HepG2 (cell line): Measurements from ENCODE around the gene COL26A1. TPM values are rescaled to one million over a fixed set of nuclear protein-coding genes. Genes with fewer than 3 reads are reported as not detected.
A peak's percentile ranks its signal among the peaks of the same experiment; 100 is the strongest.

Experiments
- ATAD3A ChIP-seq: sonication (generic); formaldehyde crosslinking; IDR thresholded peaks from 2 replicates; pipeline ENCODE4 v1.4.0; 2020; ENCODE audit warnings: missing genetic modification reagents
- CHD4 ChIP-seq: fragments of 200-600 bp; sonication (generic); IDR thresholded peaks from 2 replicates; pipeline ENCODE4 v1.7.0; 2017; ENCODE audit warnings: mild to moderate bottlenecking, low read length, borderline replicate concordance
- EHMT2 ChIP-seq: fragments of 200-600 bp; sonication (generic); IDR thresholded peaks from 2 replicates; pipeline ENCODE4 v1.7.0; 2017; ENCODE audit warnings: antibody characterized with exemption, low read depth, low read length, borderline replicate concordance
- GATAD1 ChIP-seq: IDR thresholded peaks from 2 replicates; pipeline ENCODE4 v1.6.1; 2016; ENCODE audit warnings: missing genetic modification reagents, missing compliant biosample characterization
- HNF4G ChIP-seq, 2 experiments: sonication (generic) in 1 of 2; formaldehyde crosslinking in 1 of 2; IDR thresholded peaks; 2 replicates each; pipeline versions ENCODE4 v1.4.0 to v1.6.1; 2011 to 2020; ENCODE audit warnings: borderline replicate concordance in 2 of 2, low read depth in 2 of 2, mild to moderate bottlenecking in 2 of 2, low read length in 1 of 2, missing genetic modification reagents in 1 of 2, moderate library complexity in 1 of 2
- NONO ChIP-seq, 2 experiments: fragments of 450-650 bp in 1 of 2; sonication (generic) in 1 of 2; formaldehyde crosslinking in 1 of 2; IDR thresholded peaks in 1 of 2; conservative IDR thresholded peaks in 1 of 2; 2 replicates each; pipeline versions ENCODE4 v1.6.1 to v1.8.0; 2017 to 2022; ENCODE audit warnings: mild to moderate bottlenecking in 1 of 2, missing genetic modification reagents in 1 of 2, moderate library complexity in 1 of 2
- RXRA ChIP-seq: sonication (generic); formaldehyde crosslinking; IDR thresholded peaks from 2 replicates; pipeline ENCODE4 v1.5.1; 2020; ENCODE audit warnings: missing genetic modification reagents
- YY1 ChIP-seq: IDR thresholded peaks from 2 replicates; pipeline ENCODE4 v1.6.1; 2011; ENCODE audit warnings: low read length, low read depth, moderate library complexity, mild to moderate bottlenecking; ENCODE audit not compliant: insufficient read depth, insufficient replicate concordance
- ZC3H4 ChIP-seq: sonication (generic); formaldehyde crosslinking; IDR thresholded peaks from 2 replicates; pipeline ENCODE4 v1.4.0; 2020; ENCODE audit warnings: missing genetic modification reagents, borderline replicate concordance
- ZKSCAN8 ChIP-seq: IDR thresholded peaks from 2 replicates; pipeline ENCODE4 v1.6.1; 2016; ENCODE audit warnings: borderline replicate concordance, missing genetic modification reagents, missing compliant biosample characterization
- ZMYM3 ChIP-seq: sonication (generic); formaldehyde crosslinking; IDR thresholded peaks from 2 replicates; pipeline ENCODE4 v1.5.1; 2020; ENCODE audit warnings: mild to moderate bottlenecking, missing genetic modification reagents
- ZSCAN29 ChIP-seq: sonication (generic); formaldehyde crosslinking; conservative IDR thresholded peaks from 2 replicates; pipeline ENCODE4 v1.4.0; 2020; ENCODE audit warnings: mild to moderate bottlenecking, missing genetic modification reagents
- polyA plus RNA-seq, 8 experiments: library from polyadenylated mRNA; depleted of rRNA in 3 of 8; stranded (reverse) in 7 of 8; unstranded in 1 of 8; fragments of >200 nt; fragmentation: Illumina TruSeq in 4 of 8; extraction: Trizol in 4 of 8; gene quantifications; 2 replicates each; pipeline versions ENCODE4 v1.2.1 to v1.2.3, GENCODE V29; 2011 to 2016; ENCODE audit warnings: low read depth in 4 of 8, missing spikeins in 1 of 8, mixed read lengths in 1 of 8; ENCODE audit not compliant: insufficient read depth in 1 of 8
- total RNA-seq, 5 experiments: library from RNA; depleted of rRNA; stranded (reverse); fragments of >200 nt; fragmentation: Illumina TruSeq; extraction: Trizol; gene quantifications; 2 replicates each; pipeline ENCODE4 v1.2.3, GENCODE V29; 2016; ENCODE audit warnings: low read depth in 1 of 5
- TF ChIP-seq, protein P1 (sequence below): IDR thresholded peaks from 2 replicates; pipeline ENCODE4 v1.6.1; 2016; ENCODE audit warnings: missing genetic modification reagents, missing compliant biosample characterization
- TF ChIP-seq, protein P2 (sequence below): sonication (generic); formaldehyde crosslinking; IDR thresholded peaks from 2 replicates; pipeline ENCODE4 v1.5.0; 2020; ENCODE audit warnings: mild to moderate bottlenecking, missing genetic modification reagents
- TF ChIP-seq, protein P3 (sequence below): sonication (generic); formaldehyde crosslinking; IDR thresholded peaks from 2 replicates; pipeline ENCODE4 v1.4.0; 2020; ENCODE audit warnings: mild to moderate bottlenecking, low read depth, missing genetic modification reagents
- TF ChIP-seq, protein P4 (sequence below): sonication (generic); formaldehyde crosslinking; IDR thresholded peaks from 2 replicates; pipeline ENCODE4 v1.5.1; 2020; ENCODE audit warnings: missing genetic modification reagents, mild to moderate bottlenecking, borderline replicate concordance

Gene COL26A1
- total and polyA plus RNA-seq, 2 of the 13 experiments (the other 11 are each of a cell fraction or from before 2014, with no cell fraction given) = 7.8 to 9.2 TPM

DNA sequence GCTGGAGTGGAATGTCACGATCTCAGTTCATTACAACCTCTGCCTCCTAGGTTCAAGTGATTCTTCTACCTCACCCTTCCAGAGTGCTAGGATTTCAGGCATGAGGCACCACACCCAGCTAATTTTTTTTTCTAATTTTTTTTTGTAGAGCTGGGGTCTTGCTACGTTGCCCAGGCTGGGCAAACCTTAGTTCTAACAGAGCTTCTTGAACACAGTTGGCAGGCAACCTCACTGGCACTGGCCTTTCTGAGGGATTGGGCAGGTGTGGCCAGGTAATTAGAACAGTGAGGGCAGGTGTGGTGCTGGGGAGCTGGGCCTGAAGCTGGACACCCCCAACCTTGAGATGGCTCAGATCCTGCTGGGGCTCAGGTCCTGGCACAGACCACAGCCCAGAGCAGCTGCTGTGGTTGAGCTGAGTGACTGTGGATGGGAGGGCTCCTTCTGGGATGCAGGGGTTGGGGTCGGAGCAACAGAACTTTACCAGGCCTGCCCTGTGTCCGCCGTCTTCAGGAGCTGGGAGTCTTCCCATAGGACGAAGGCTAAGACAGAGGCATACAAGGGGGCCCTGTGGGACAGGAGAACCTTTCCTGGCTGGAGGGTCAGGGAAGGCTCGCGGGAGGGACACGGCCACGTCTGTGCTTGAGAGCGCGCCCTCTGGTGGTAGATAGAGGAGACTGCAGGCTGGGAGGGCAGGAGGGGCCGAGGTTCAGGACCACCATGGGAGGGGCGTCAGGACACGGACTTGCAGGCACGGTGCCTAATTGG lies 48.2 kb downstream of the COL26A1 start (continued):
- TF ChIP-seq ZKSCAN8 (CRISPR knock-in tag) = no peak
- no peak for TF ChIP-seq CHD4
- TF ChIP-seq, protein P1, sequence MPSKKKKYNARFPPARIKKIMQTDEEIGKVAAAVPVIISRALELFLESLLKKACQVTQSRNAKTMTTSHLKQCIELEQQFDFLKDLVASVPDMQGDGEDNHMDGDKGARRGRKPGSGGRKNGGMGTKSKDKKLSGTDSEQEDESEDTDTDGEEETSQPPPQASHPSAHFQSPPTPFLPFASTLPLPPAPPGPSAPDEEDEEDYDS = no peak
- TF ChIP-seq, protein P2, sequence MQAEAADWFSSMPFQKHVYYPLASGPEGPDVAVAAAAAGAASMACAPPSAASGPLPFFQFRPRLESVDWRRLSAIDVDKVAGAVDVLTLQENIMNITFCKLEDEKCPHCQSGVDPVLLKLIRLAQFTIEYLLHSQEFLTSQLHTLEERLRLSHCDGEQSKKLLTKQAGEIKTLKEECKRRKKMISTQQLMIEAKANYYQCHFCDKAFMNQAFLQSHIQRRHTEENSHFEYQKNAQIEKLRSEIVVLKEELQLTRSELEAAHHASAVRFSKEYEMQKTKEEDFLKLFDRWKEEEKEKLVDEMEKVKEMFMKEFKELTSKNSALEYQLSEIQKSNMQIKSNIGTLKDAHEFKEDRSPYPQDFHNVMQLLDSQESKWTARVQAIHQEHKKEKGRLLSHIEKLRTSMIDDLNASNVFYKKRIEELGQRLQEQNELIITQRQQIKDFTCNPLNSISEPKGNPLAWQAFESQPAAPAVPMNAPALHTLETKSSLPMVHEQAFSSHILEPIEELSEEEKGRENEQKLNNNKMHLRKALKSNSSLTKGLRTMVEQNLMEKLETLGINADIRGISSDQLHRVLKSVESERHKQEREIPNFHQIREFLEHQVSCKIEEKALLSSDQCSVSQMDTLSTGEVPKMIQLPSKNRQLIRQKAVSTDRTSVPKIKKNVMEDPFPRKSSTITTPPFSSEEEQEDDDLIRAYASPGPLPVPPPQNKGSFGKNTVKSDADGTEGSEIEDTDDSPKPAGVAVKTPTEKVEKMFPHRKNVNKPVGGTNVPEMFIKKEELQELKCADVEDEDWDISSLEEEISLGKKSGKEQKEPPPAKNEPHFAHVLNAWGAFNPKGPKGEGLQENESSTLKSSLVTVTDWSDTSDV = no peak
- TF ChIP-seq RXRA (CRISPR knock-in tag) = peak; percentile 24; the same call in 1 of the 2 replicates
- no peak for TF ChIP-seq HNF4G (IDR thresholded peaks at IDR 0.05; ENCODE audit: borderline replicate concordance, low read depth, low read length)
- no peak for TF ChIP-seq HNF4G (CRISPR knock-in tag; IDR thresholded peaks at IDR 0.05; ENCODE audit: borderline replicate concordance, low read depth)
- TF ChIP-seq, protein P3, sequence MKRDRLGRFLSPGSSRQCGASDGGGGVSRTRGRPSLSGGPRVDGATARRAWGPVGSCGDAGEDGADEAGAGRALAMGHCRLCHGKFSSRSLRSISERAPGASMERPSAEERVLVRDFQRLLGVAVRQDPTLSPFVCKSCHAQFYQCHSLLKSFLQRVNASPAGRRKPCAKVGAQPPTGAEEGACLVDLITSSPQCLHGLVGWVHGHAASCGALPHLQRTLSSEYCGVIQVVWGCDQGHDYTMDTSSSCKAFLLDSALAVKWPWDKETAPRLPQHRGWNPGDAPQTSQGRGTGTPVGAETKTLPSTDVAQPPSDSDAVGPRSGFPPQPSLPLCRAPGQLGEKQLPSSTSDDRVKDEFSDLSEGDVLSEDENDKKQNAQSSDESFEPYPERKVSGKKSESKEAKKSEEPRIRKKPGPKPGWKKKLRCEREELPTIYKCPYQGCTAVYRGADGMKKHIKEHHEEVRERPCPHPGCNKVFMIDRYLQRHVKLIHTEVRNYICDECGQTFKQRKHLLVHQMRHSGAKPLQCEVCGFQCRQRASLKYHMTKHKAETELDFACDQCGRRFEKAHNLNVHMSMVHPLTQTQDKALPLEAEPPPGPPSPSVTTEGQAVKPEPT (CRISPR knock-in tag) = no peak
- 0 out of 2 replicates have a peak, but pooled peaks have one; percentile 19 for TF ChIP-seq GATAD1 (CRISPR knock-in tag)
- TF ChIP-seq EHMT2 = no peak
- TF ChIP-seq YY1 = peak; percentile 52
- TF ChIP-seq NONO (IDR thresholded peaks at IDR 0.05) = no peak
- peak; percentile 63; the same call in 1 of the 2 replicates for TF ChIP-seq NONO (CRISPR knock-in tag; conservative IDR thresholded peaks at IDR 0.05)
- TF ChIP-seq, protein P4, sequence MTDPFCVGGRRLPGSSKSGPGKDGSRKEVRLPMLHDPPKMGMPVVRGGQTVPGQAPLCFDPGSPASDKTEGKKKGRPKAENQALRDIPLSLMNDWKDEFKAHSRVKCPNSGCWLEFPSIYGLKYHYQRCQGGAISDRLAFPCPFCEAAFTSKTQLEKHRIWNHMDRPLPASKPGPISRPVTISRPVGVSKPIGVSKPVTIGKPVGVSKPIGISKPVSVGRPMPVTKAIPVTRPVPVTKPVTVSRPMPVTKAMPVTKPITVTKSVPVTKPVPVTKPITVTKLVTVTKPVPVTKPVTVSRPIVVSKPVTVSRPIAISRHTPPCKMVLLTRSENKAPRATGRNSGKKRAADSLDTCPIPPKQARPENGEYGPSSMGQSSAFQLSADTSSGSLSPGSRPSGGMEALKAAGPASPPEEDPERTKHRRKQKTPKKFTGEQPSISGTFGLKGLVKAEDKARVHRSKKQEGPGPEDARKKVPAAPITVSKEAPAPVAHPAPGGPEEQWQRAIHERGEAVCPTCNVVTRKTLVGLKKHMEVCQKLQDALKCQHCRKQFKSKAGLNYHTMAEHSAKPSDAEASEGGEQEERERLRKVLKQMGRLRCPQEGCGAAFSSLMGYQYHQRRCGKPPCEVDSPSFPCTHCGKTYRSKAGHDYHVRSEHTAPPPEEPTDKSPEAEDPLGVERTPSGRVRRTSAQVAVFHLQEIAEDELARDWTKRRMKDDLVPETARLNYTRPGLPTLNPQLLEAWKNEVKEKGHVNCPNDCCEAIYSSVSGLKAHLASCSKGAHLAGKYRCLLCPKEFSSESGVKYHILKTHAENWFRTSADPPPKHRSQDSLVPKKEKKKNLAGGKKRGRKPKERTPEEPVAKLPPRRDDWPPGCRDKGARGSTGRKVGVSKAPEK (CRISPR knock-in tag) = no peak; the same call in 1 of the 2 replicates
- TF ChIP-seq ZMYM3 (CRISPR knock-in tag) = 0 out of 2 replicates have a peak, but pooled peaks have one; percentile 13
- TF ChIP-seq ATAD3A (CRISPR knock-in tag) = no peak
- no peak for TF ChIP-seq ZC3H4 (CRISPR knock-in tag)
- 0 out of 2 replicates have a peak, but pooled peaks have one; percentile 27 for TF ChIP-seq ZSCAN29 (CRISPR knock-in tag)
